ENCODE measurements around the gene ZNF320. TPM values are rescaled to one million over a fixed set of nuclear protein-coding genes. Genes with fewer than 3 reads are reported as not detected.

ZNF320 gene
- total RNA-seq, 3 donors from 2014 or later: 9.7 to 31.9 (median 16.8) TPM

DNA sequence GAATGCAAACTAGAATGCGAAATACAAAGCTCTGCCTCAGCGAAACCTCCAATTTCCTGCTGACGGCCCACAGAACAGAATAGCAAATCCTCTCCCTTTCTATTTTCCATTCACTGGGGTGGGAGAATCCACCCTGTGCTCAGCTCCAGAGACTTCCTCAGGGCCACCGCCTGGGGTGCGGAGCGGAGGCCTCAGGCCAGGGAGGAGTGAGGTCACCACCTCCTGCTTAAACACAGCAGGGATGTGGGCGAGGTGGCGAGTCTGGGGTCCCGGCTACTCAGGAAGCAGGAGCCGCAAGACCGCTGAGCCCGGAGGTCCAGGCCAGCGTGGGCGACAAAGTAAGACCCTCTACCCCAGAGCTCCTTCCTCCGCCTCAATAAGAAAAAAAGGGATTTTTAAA lies 666 bp upstream of the ZNF320 start:
- DNase-seq (peak in 1 of 3 donors; percentile 10), ATAC-seq (no peak)
- Histone ChIP-seq H3K36me3 (ENCODE audit: low read depth) (no peaks in the 10 kb centered on the region), H3K4me1 (ENCODE audit: low read depth) (peaks cover 6% of the 10 kb centered on the region), H3K4me3 (no peak overlapping the region), H3K9me3 (no peaks in the 10 kb centered on the region)
- intact Hi-C loops (cut with DNase I, micrococcal nuclease): no loop called here
- TF ChIP-seq, protein P1, sequence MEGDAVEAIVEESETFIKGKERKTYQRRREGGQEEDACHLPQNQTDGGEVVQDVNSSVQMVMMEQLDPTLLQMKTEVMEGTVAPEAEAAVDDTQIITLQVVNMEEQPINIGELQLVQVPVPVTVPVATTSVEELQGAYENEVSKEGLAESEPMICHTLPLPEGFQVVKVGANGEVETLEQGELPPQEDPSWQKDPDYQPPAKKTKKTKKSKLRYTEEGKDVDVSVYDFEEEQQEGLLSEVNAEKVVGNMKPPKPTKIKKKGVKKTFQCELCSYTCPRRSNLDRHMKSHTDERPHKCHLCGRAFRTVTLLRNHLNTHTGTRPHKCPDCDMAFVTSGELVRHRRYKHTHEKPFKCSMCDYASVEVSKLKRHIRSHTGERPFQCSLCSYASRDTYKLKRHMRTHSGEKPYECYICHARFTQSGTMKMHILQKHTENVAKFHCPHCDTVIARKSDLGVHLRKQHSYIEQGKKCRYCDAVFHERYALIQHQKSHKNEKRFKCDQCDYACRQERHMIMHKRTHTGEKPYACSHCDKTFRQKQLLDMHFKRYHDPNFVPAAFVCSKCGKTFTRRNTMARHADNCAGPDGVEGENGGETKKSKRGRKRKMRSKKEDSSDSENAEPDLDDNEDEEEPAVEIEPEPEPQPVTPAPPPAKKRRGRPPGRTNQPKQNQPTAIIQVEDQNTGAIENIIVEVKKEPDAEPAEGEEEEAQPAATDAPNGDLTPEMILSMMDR (IDR thresholded peaks at IDR 0.05): no peak

DNA sequence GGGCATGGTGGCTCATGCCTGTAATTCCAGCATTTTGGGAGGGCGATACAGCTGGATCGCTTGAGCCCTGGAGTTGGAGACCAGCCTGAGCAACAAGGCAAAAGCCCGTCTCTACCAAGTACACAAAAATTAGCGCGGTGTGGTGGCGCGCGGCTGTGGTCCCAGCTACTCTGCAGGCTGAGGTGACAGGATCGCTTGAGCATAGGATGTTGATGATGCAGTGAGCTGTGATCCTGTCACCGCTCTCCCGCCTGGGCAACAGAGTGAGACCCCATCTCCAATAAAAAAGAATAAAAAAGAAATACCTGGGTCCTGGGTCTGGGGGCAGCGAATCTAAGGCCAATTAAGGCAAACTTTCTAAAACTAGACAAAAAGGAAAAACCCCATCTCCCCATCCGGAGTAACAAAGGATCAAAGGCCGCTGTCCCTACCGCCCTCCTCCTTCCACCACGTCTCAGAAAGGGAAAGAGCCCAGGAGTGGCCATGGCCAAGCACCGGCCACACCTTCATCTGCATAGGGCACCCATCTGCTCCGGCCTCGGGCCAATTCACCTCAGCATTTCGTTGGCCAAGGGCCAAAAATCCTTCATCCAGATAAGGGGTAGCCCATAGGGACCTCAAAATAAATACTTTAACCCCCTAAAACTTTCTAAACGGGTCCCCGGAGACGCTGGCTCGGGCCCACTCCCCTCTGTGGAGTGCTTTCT lies 851 bp downstream of the ZNF320 start:
- intact Hi-C loops (cut with DNase I, micrococcal nuclease): no loop called here
- TF ChIP-seq, protein P1 (IDR thresholded peaks at IDR 0.05): no peak
- peak; percentile 85 for ATAC-seq
- Histone ChIP-seq H3K9me3 (no peaks in the 10 kb centered on the region), H3K36me3 (ENCODE audit: low read depth) (no peaks in the 10 kb centered on the region), H3K4me3 (peak overlapping the region; percentile 74), H3K4me1 (ENCODE audit: low read depth) (peaks cover 6% of the 10 kb centered on the region)
- peak; percentile 73 to 85 (median 77) for DNase-seq

DNA sequence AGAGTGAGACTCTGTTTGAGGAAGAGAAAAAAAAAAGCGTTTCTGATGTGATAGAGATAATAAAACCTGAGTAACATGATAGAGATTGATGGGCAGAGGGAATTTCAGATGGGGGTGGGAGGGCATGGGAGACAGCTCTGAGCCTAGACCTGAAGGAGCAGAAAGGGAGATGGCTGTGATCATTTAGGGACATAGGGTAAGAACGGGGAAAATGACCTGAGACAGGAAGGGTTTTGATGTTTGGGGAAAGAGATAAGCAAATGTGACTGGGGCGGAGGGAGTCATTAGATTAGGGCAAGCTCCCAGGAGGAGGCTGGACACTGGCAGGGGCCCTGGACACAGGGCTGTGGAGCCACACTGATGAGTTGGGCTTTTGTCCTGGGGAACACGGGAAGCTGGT lies 6.1 kb downstream of the ZNF320 start:
- Histone ChIP-seq H3K36me3 (ENCODE audit: low read depth) (no peaks in the 10 kb centered on the region), H3K4me3 (no peak overlapping the region), H3K9me3 (no peaks in the 10 kb centered on the region), H3K4me1 (ENCODE audit: low read depth) (peaks cover 1% of the 10 kb centered on the region)
- DNase-seq: no peak
- intact Hi-C loops (cut with DNase I, micrococcal nuclease): no loop called here
- TF ChIP-seq, protein P1 (IDR thresholded peaks at IDR 0.05): no peak
- no peak for ATAC-seq

GRCh38 chr19:52889931-52890330 lies 7.5 kb downstream of the ZNF320 start:
- no peaks in the 10 kb centered on the region for H3K36me3 ChIP-seq (ENCODE audit: low read depth)
- H3K4me3 ChIP-seq: no peak overlapping the region
- no peak for ATAC-seq
- intact Hi-C loops (cut with DNase I, micrococcal nuclease): no loop called here
- peaks cover 10% of the 10 kb centered on the region for H3K9me3 ChIP-seq
- DNase-seq: no peak
- H3K4me1 ChIP-seq (ENCODE audit: low read depth): no peaks in the 10 kb centered on the region
- TF ChIP-seq, protein P1 (IDR thresholded peaks at IDR 0.05): no peak

DNA sequence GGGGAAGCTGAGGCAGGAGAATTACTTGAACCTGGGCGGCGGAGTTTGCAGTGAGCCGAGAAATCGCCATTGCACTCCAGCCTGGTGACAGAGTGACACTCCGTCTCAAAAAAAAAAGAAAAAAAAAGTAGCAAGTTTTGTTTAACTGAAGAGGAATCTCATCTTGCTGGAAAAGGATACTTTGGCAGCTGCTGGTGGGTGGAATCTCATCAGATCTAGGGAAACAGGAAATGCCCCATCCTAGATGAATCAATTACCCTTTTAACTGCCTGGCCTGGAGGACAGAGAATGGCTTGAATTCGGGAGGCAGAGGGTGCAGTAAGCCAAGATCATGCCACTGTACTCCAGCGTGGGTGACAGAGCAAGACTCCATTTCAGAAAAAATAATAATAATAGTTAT lies 8.4 kb downstream of the ZNF320 start:
- DNase-seq (no peak), ATAC-seq (no peak)
- Histone ChIP-seq H3K4me1 (ENCODE audit: low read depth) (no peaks in the 10 kb centered on the region), H3K9me3 (peaks cover 19% of the 10 kb centered on the region), H3K36me3 (ENCODE audit: low read depth) (peaks cover 3% of the 10 kb centered on the region), H3K4me3 (no peak overlapping the region)
- intact Hi-C loops (cut with DNase I, micrococcal nuclease): no loop called here
- TF ChIP-seq, protein P1 (IDR thresholded peaks at IDR 0.05): no peak
